Spleen (tissue), 11 donors: ENCODE measurements around the gene FAM43A. TPM values are rescaled to one million over a fixed set of nuclear protein-coding genes. Genes with fewer than 3 reads are reported as not detected.

ENCODE experiments used
- DNase-seq: peaks from one replicate; pipeline ENCODE4 v3.0.0-alpha.2; 2020
- H3K27ac ChIP-seq, 8 donors: fragments of 200-600 bp; sonication (generic) in 7 of 8; 1 replicate in 4 of 8; 2 replicates in 4 of 8; pipeline versions ENCODE4 v1.5.0 to v1.8.0; 2016 to 2021; ENCODE audit warnings: inconsistent platforms in 4 of 8, mild to moderate bottlenecking in 4 of 8, moderate library complexity in 1 of 8
- H3K27me3 ChIP-seq, 7 donors: fragments of 200-600 bp; sonication (generic) in 6 of 7; replicated peaks in 1 of 7; 1 replicate in 4 of 7; 2 replicates in 3 of 7; pipeline versions ENCODE4 v1.5.0 to v1.8.0; 2016 to 2021; ENCODE audit warnings: inconsistent platforms in 3 of 7, mild to moderate bottlenecking in 1 of 7
- H3K36me3 ChIP-seq, 6 donors: fragments of 200-600 bp; sonication (generic) in 5 of 6; 1 replicate in 4 of 6; 2 replicates in 2 of 6; pipeline versions ENCODE4 v1.5.0 to v1.8.0; 2016 to 2021; ENCODE audit warnings: inconsistent platforms in 2 of 6
- H3K4me1 ChIP-seq, 6 donors: fragments of 200-600 bp; sonication (generic) in 5 of 6; 1 replicate in 3 of 6; 2 replicates in 3 of 6; pipeline versions ENCODE4 v1.5.0 to v1.8.0; 2016 to 2021; ENCODE audit warnings: inconsistent platforms in 3 of 6
- H3K4me3 ChIP-seq, 8 donors: fragments of 200-600 bp; sonication (generic) in 7 of 8; 1 replicate in 4 of 8; 2 replicates in 4 of 8; pipeline versions ENCODE4 v1.5.0 to v1.8.0; 2016 to 2021; ENCODE audit warnings: inconsistent platforms in 4 of 8, mild to moderate bottlenecking in 4 of 8, moderate library complexity in 2 of 8
- H3K9me3 ChIP-seq, 8 donors: fragments of 200-600 bp; sonication (generic) in 7 of 8; 1 replicate in 4 of 8; 2 replicates in 4 of 8; pipeline versions ENCODE4 v1.5.0 to v1.8.0; 2016 to 2021; ENCODE audit warnings: inconsistent platforms in 4 of 8
- POLR2A ChIP-seq, 3 donors: fragments of 450-650 bp; IDR thresholded peaks; one replicate each; pipeline ENCODE4 v1.5.1; 2017; ENCODE audit warnings: antibody characterized with exemption in 3 of 3, mild to moderate bottlenecking in 1 of 3
- POLR2AphosphoS5 ChIP-seq, 3 donors: sonication (generic); formaldehyde crosslinking; IDR thresholded peaks; one replicate each; pipeline ENCODE4 v1.5.1; 2017; ENCODE audit warnings: antibody characterized with exemption in 3 of 3
- WGBS, 5 donors: extraction: QIAGEN DNeasy Blood & Tissue Kit in 3 of 5; methylation state at CpG; one replicate each; pipeline versions ENCODE4 v1.1.5 to v1.1.7; 2013 to 2018; 5-methylcytosine and 5-hydroxymethylcytosine counted together
- intact Hi-C: fragments of 100-400 bp; cut with DNase I; formaldehyde crosslinking; loops from one replicate; pipeline ENCODE4 v1.15.0; 2023; ENCODE audit warnings: low total_unique reads
- polyA plus RNA-seq, 3 donors: library from polyadenylated mRNA; stranded (reverse); fragments of 200-250 nt; gene quantifications; one replicate each; pipeline ENCODE4 v1.2.1, GENCODE V29; 2013
- total RNA-seq, 7 donors: library from RNA; depleted of rRNA in 3 of 7; stranded (reverse); fragments of >200 nt in 3 of 7; fragmentation: NEBNext Ultra II Directional in 4 of 7; extraction: Animal tissue kit (Norgen Biotek cat#: 25700) in 4 of 7; gene quantifications; one replicate each; pipeline versions ENCODE4 v1.1.0 to v1.2.1, GENCODE V29; 2016 to 2021
- TF ChIP-seq, protein P1 (sequence below), 11 experiments: fragments of 200-600 bp in 7 of 11; fragments of 450-650 bp in 4 of 11; sonication (generic) in 4 of 11; IDR thresholded peaks in 8 of 11; conservative IDR thresholded peaks in 3 of 11; 1 replicate in 7 of 11; 2 replicates in 4 of 11; pipeline versions ENCODE4 v1.4.0 to v1.8.0; 2016 to 2021; ENCODE audit warnings: antibody characterized with exemption in 11 of 11, inconsistent platforms in 4 of 11, mild to moderate bottlenecking in 1 of 11
- donor health status: healthy with polysubstance abuse.
- donor health status: DM: no; HTN: no; CAD: no; lungs with moderate emphysema.
- donor health status: DM: no; HTN: no; CAD: no.
- donor health status: Bipolar disorder and iron deficiency.
- donor health status: healthy.
- donor health status: DM: no; HTN: no; CAD: no.
- donor health status: DM: yes; HTN: yes; CAD: no.

The FAM43A gene
- total and polyA plus RNA-seq, 10 donors, result 16.9 to 102 (median 66.6) TPM

DNA sequence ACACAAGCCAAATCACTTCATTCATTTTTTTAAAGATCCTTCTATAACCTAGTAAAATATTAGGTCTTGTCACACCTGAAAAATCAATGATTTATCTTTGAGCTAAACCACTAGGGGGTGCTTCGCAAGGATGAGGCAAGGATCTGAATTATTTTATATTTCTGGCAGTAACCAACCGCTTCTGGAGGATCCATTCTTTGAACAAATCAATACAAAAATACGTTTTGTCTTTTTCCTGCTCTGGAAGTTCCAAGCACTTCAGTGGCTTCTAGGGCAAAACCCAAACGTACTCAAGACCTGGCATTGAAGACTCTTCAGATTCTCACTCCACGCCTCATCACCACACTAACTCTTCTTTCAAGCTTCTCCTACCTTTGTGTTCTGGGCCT is 14.2 kb upstream of the FAM43A start:
- WGBS, 5 donors, result 0 to 2% (median 0%) methylated on average over 5 of the region's 5 CpGs
- intact Hi-C loops, result loop anchor here (10.0 kb wide), 1 partner anchor 853 kb away; no protein-coding TSS in a partner anchor

DNA sequence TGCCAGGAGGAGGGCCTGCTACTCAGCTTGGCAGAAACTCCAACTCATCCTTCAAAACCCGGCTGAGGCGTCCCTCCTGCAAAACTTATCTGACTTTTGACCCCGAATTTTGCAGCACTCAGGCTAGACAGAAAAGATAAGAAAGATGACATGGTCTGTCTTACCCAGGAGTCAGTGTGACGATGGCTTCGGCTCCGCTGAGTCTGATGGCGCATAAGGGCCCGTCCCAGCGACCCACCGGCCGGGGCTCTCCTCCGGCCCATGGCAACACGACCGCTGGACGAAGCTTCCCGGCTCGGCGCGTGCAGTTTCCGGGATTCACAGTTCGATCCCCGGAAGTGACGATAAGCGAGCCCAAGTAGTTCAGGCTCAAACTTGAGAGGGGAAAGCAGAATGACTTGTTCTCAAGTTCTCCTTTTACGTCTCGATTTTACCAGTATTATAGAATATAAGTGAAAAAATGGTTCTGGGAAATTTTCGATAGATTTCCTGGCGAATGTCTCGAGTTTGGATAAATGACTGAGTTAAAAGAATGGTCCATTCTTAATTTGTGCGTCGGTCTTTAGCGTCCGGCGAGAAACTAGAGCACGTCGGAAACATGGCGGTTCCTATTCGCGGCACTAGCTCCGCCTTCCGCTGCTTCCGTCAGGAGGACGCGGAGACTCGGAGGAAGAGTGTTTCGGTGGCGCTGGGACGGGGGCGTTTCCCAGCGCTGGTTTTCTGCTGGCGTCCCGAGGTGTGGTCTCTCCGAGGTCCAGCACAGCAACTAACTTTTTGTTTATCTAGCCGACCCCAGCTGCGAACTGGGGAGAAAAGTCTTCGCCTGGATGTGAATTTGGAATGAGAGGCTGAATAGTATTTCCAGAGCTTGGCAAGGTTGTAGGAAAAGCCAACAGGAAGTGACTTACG is 13.5 kb upstream of the FAM43A start, which contains the start of gene LSG1:
TSS of gene LSG1 (minus strand) at position 292 of the 909 bp plus-strand sequence. CDS start at position 263, 29 bp downstream.
- Histone ChIP-seq H3K4me1 (peaks cover 12 to 49% (median 25%) of the 10 kb centered on the region in 6 donors), H3K9me3 (no peaks in the 10 kb centered on the region), H3K27ac (peak within 1 kb of the TSS; percentile 88 to 97 (median 92)), H3K4me3 (peak within 1 kb of the TSS; percentile 82 to 95 (median 92)), H3K27me3 (no peaks in the 10 kb centered on the region), H3K36me3 (peaks cover 0 to 27% (median 17%) of the 10 kb centered on the region in 6 donors)
- peak; percentile 96 for DNase-seq
- WGBS, 5 donors, result 0 to 1% (median 0%) methylated on average over 50 to 57 of the region's 57 CpGs
- intact Hi-C loops, result loop anchor here (10.0 kb wide), 1 partner anchor 853 kb away; no protein-coding TSS in a partner anchor
- TF ChIP-seq POLR2AphosphoS5 (IDR thresholded peaks at IDR 0.05) (peak; percentile 86 to 89 (median 88)), POLR2A (IDR thresholded peaks at IDR 0.05) (peak in 2 of 3 donors; percentile 39 to 60)
- TF ChIP-seq, protein P1, sequence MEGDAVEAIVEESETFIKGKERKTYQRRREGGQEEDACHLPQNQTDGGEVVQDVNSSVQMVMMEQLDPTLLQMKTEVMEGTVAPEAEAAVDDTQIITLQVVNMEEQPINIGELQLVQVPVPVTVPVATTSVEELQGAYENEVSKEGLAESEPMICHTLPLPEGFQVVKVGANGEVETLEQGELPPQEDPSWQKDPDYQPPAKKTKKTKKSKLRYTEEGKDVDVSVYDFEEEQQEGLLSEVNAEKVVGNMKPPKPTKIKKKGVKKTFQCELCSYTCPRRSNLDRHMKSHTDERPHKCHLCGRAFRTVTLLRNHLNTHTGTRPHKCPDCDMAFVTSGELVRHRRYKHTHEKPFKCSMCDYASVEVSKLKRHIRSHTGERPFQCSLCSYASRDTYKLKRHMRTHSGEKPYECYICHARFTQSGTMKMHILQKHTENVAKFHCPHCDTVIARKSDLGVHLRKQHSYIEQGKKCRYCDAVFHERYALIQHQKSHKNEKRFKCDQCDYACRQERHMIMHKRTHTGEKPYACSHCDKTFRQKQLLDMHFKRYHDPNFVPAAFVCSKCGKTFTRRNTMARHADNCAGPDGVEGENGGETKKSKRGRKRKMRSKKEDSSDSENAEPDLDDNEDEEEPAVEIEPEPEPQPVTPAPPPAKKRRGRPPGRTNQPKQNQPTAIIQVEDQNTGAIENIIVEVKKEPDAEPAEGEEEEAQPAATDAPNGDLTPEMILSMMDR (IDR thresholded peaks at IDR 0.05 in 8 of 11, conservative IDR thresholded peaks at IDR 0.05 in 3 of 11), result no peak

More for the DNA sequence above, 14.2 kb upstream of the FAM43A start:
- no peak for DNase-seq
- Histone ChIP-seq H3K36me3 (peaks cover 0 to 34% (median 22%) of the 10 kb centered on the region in 6 donors), H3K4me3 (peak overlapping the region; percentile 82 to 95 (median 92)), H3K9me3 (no peaks in the 10 kb centered on the region), H3K4me1 (peaks cover 12 to 49% (median 25%) of the 10 kb centered on the region in 6 donors), H3K27ac (peak overlapping the region; percentile 88 to 97 (median 92)), H3K27me3 (no peaks in the 10 kb centered on the region)
- TF ChIP-seq POLR2AphosphoS5 (IDR thresholded peaks at IDR 0.05) (no peak), POLR2A (IDR thresholded peaks at IDR 0.05) (no peak)
- TF ChIP-seq, protein P1 (IDR thresholded peaks at IDR 0.05 in 8 of 11, conservative IDR thresholded peaks at IDR 0.05 in 3 of 11), result peak in 10 of 11 experiments; percentile 15 to 65 (median 52)

DNA sequence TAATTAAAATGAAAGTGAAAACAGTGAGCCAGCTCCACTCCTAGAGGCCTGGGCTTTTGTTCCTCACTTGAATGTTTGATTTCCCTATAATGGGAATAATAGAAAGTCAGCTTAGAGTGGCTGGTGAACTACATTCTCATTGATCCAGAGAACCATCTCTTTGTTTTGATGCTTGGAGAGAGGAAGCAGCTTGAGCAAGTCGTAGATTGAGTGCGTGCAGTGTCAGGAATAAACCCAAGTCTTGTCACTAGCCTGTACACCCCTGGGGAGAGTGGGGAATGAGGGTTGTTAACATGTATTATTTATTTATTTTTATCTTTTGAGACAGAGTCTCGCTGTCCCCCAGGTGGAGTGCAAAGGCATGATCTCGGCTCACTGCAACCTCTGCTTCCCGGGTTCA is 12.8 kb upstream of the FAM43A start:
- DNase-seq, result no peak
- peak overlapping the region; percentile 82 to 95 (median 92) for H3K4me3 ChIP-seq
- peaks cover 12 to 45% (median 25%) of the 10 kb centered on the region in 6 donors for H3K4me1 ChIP-seq
- peak overlapping the region; percentile 88 to 97 (median 92) for H3K27ac ChIP-seq
- TF ChIP-seq POLR2AphosphoS5 (IDR thresholded peaks at IDR 0.05), result no peak
- TF ChIP-seq, protein P1 (IDR thresholded peaks at IDR 0.05 in 8 of 11, conservative IDR thresholded peaks at IDR 0.05 in 3 of 11), result no peak
- no peak for TF ChIP-seq POLR2A (IDR thresholded peaks at IDR 0.05)
- H3K27me3 ChIP-seq, result no peaks in the 10 kb centered on the region
- intact Hi-C loops, result loop anchor here (10.0 kb wide), 1 partner anchor 852 kb away; no protein-coding TSS in a partner anchor
- H3K9me3 ChIP-seq, result no peaks in the 10 kb centered on the region
- 40 to 60% (median 49%) methylated on average over 5 of the region's 5 CpGs for WGBS, 5 donors
- peaks cover 0 to 22% (median 17%) of the 10 kb centered on the region in 6 donors for H3K36me3 ChIP-seq
